ENCODE data around the gene GABRB3.

GABRB3 gene

GRCh38 chr15:26620528-26621458 is 152.1 kb downstream of the GABRB3 start:
- no peak for TF ChIP-seq CTCF (IDR thresholded peaks at IDR 0.05; ENCODE audit: extremely low read depth, insufficient read depth, missing control alignments)
- in situ Hi-C loops (cut with MboI; ENCODE audit: low pct_unique_long_range_greater_than_20kb, low sequenced_read_pairs, unreplicated experiment), result no loop called here
- DNase-seq (ENCODE audit: low spot score), result no peak

GRCh38 chr15:26615927-26616302 is 157.0 kb downstream of the GABRB3 start:
- DNase-seq (ENCODE audit: low spot score), result no peak
- in situ Hi-C loops (cut with MboI; ENCODE audit: low pct_unique_long_range_greater_than_20kb, low sequenced_read_pairs, unreplicated experiment), result no loop called here
- no peak for TF ChIP-seq CTCF (IDR thresholded peaks at IDR 0.05; ENCODE audit: extremely low read depth, insufficient read depth, missing control alignments)

GRCh38 chr15:26615188-26615926 is 157.5 kb downstream of the GABRB3 start:
- in situ Hi-C loops (cut with MboI; ENCODE audit: low pct_unique_long_range_greater_than_20kb, low sequenced_read_pairs, unreplicated experiment), result no loop called here
- no peak for DNase-seq (ENCODE audit: low spot score)
- no peak for TF ChIP-seq CTCF (IDR thresholded peaks at IDR 0.05; ENCODE audit: extremely low read depth, insufficient read depth, missing control alignments)

- DNase-seq (ENCODE audit: low spot score), result no peak
- no peak for TF ChIP-seq CTCF (IDR thresholded peaks at IDR 0.05; ENCODE audit: extremely low read depth, insufficient read depth, missing control alignments)
- in situ Hi-C loops (cut with MboI; ENCODE audit: low pct_unique_long_range_greater_than_20kb, low sequenced_read_pairs, unreplicated experiment), result no loop called here
Measured at GRCh38 chr15:26614734-26615133, 158.1 kb downstream of the GABRB3 start.

- no peak for DNase-seq (ENCODE audit: low spot score)
- in situ Hi-C loops (cut with MboI; ENCODE audit: low pct_unique_long_range_greater_than_20kb, low sequenced_read_pairs, unreplicated experiment), result no loop called here
- no peak for TF ChIP-seq CTCF (IDR thresholded peaks at IDR 0.05; ENCODE audit: extremely low read depth, insufficient read depth, missing control alignments)
Measured at GRCh38 chr15:26598704-26599103, 174.2 kb downstream of the GABRB3 start.

- DNase-seq (ENCODE audit: low spot score), result no peak
- TF ChIP-seq CTCF (IDR thresholded peaks at IDR 0.05; ENCODE audit: extremely low read depth, insufficient read depth, missing control alignments), result no peak
- in situ Hi-C loops (cut with MboI; ENCODE audit: low pct_unique_long_range_greater_than_20kb, low sequenced_read_pairs, unreplicated experiment), result no loop called here
Measured at GRCh38 chr15:26595611-26596010, 177.3 kb downstream of the GABRB3 start.
